ENCODE results near the gene ARID1B. TPM values are rescaled to one million over a fixed set of nuclear protein-coding genes. Genes with fewer than 3 reads are reported as not detected.

The ARID1B gene
- total and polyA plus RNA-seq, 4 donors: 7.0 to 49.0 (median 24.2) TPM

DNA sequence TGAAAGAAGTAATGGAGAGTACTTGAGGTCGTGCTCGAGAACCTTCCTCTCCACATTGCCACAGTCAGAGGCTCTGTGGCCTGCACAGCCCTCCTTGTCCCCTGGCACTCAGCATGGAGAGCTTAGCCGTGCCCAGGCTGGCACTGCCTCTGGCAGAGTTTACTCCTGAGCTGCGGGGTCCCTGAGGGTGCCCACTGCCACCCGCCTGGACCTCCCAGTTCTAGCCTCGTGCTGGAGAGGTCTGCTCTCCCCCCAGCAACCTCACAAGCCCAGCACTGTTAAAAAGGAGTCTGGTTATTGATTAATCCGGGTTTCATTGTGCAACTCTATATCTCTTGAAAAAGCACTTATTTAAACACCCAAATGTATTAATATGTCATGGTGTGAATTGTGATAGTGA lies 319.3 kb downstream of the ARID1B start (continued):
- no peak for TF ChIP-seq GABPA (IDR thresholded peaks at IDR 0.05 in 1 of 2, conservative IDR thresholded peaks at IDR 0.05 in 1 of 2)
- TF ChIP-seq JUND (IDR thresholded peaks at IDR 0.05): no peak
- TF ChIP-seq YY1 (IDR thresholded peaks at IDR 0.05): no peak
- TF ChIP-seq, protein P1, sequence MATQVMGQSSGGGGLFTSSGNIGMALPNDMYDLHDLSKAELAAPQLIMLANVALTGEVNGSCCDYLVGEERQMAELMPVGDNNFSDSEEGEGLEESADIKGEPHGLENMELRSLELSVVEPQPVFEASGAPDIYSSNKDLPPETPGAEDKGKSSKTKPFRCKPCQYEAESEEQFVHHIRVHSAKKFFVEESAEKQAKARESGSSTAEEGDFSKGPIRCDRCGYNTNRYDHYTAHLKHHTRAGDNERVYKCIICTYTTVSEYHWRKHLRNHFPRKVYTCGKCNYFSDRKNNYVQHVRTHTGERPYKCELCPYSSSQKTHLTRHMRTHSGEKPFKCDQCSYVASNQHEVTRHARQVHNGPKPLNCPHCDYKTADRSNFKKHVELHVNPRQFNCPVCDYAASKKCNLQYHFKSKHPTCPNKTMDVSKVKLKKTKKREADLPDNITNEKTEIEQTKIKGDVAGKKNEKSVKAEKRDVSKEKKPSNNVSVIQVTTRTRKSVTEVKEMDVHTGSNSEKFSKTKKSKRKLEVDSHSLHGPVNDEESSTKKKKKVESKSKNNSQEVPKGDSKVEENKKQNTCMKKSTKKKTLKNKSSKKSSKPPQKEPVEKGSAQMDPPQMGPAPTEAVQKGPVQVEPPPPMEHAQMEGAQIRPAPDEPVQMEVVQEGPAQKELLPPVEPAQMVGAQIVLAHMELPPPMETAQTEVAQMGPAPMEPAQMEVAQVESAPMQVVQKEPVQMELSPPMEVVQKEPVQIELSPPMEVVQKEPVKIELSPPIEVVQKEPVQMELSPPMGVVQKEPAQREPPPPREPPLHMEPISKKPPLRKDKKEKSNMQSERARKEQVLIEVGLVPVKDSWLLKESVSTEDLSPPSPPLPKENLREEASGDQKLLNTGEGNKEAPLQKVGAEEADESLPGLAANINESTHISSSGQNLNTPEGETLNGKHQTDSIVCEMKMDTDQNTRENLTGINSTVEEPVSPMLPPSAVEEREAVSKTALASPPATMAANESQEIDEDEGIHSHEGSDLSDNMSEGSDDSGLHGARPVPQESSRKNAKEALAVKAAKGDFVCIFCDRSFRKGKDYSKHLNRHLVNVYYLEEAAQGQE (IDR thresholded peaks at IDR 0.05): no peak
- TF ChIP-seq EGR1 (IDR thresholded peaks at IDR 0.05; ENCODE audit: low read depth in 2 of 2): no peak

DNA sequence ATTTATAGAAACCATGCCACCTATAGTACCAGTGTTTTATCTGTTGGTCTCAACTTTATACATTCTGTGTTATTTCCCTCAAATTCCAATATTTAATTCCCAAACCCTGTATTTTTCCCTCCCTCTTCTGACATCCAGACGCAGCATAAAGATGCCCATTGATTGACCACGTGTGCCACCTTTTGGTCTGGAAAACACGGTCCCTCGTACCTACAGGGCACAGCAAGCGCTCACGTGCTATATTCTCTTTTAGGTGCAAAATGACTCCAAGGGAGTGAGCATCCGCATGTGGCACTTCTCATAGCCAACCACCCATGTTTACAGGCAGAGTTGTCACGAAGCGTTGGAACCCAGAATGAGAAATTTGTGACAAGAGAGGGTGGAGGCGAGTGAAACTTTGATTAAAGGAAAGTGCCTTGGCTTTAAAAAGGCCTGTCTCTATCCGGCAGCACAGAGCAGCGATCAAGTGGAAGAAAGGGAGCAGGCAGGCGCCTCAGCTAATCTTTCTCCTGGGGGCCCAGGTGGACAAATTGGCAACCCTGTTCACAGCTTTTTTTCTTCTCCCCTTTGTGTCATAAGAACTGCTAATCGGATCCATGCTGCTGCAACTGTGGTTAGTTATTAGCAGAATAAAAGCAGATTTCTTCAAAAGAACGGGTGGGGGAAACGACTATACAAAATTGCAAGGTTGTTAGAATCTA lies 320.2 kb downstream of the ARID1B start:
- no peak overlapping the region for H3K27ac ChIP-seq (ENCODE audit: low read depth in 1 of 2, low read length in 2 of 2)
- H3K9ac ChIP-seq (ENCODE audit: low read depth in 1 of 2, low read length in 2 of 2): no peak overlapping the region
- 94% methylated on average over 16 of the region's 16 CpGs for WGBS
- H3K4me3 ChIP-seq (ENCODE audit: low read depth in 1 of 3, low read length in 3 of 3): no peak overlapping the region
- TF ChIP-seq, protein P2, sequence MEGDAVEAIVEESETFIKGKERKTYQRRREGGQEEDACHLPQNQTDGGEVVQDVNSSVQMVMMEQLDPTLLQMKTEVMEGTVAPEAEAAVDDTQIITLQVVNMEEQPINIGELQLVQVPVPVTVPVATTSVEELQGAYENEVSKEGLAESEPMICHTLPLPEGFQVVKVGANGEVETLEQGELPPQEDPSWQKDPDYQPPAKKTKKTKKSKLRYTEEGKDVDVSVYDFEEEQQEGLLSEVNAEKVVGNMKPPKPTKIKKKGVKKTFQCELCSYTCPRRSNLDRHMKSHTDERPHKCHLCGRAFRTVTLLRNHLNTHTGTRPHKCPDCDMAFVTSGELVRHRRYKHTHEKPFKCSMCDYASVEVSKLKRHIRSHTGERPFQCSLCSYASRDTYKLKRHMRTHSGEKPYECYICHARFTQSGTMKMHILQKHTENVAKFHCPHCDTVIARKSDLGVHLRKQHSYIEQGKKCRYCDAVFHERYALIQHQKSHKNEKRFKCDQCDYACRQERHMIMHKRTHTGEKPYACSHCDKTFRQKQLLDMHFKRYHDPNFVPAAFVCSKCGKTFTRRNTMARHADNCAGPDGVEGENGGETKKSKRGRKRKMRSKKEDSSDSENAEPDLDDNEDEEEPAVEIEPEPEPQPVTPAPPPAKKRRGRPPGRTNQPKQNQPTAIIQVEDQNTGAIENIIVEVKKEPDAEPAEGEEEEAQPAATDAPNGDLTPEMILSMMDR (IDR thresholded peaks at IDR 0.05; ENCODE audit: low read depth, low read length, missing input control): no peak
- TF ChIP-seq TAF1 (conservative IDR thresholded peaks at IDR 0.05) (no peak), HNF4G (IDR thresholded peaks at IDR 0.05) (no peak), EGR1 (IDR thresholded peaks at IDR 0.05; ENCODE audit: low read depth in 2 of 2) (no peak), RXRA (IDR thresholded peaks at IDR 0.05) (no peak), HNF4A (conservative IDR thresholded peaks at IDR 0.05) (no peak)
- TF ChIP-seq, protein P3, sequence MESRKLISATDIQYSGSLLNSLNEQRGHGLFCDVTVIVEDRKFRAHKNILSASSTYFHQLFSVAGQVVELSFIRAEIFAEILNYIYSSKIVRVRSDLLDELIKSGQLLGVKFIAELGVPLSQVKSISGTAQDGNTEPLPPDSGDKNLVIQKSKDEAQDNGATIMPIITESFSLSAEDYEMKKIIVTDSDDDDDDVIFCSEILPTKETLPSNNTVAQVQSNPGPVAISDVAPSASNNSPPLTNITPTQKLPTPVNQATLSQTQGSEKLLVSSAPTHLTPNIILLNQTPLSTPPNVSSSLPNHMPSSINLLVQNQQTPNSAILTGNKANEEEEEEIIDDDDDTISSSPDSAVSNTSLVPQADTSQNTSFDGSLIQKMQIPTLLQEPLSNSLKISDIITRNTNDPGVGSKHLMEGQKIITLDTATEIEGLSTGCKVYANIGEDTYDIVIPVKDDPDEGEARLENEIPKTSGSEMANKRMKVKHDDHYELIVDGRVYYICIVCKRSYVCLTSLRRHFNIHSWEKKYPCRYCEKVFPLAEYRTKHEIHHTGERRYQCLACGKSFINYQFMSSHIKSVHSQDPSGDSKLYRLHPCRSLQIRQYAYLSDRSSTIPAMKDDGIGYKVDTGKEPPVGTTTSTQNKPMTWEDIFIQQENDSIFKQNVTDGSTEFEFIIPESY (IDR thresholded peaks at IDR 0.05): no peak
- DNase-seq (ENCODE audit: low spot score): no peak
- H3K4me1 ChIP-seq (ENCODE audit: control insufficient read depth in 4 of 4, insufficient read depth in 4 of 4, low read length in 3 of 4): peaks cover 0 to 24% (median 18%) of the 10 kb centered on the region in 4 donors
- no peaks in the 10 kb centered on the region for H3K27me3 ChIP-seq (ENCODE audit: control insufficient read depth in 4 of 4, insufficient read depth in 4 of 4, low read length in 3 of 4)
- no peaks in the 10 kb centered on the region for H3K36me3 ChIP-seq (ENCODE audit: control insufficient read depth in 4 of 4, insufficient read depth in 3 of 4, low read depth in 1 of 4, low read length in 3 of 4)
- H3K9me3 ChIP-seq (ENCODE audit: control insufficient read depth in 4 of 4, low read length in 3 of 4): no peaks in the 10 kb centered on the region

DNA sequence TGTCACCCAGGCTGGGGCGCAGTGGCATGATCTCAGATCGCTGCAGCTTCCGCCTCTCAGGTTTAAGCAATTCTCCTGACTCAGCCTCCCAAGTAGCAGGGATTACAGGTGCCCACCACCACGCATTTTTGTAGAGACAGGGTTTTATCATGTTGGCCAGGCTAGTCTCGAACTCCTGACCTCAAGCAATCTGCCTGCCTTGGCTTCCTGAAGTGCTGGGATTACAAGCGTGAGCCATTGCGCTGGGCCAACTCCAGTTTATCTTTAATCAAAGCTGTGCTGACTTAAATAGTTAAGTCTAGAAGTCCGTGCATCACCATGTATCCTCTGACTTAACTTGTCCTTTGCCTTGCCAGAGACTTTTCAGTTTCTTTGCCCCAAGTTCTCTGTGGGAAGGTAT lies 321.8 kb downstream of the ARID1B start:
- WGBS: 85% methylated on average over 8 of the region's 8 CpGs
- H3K27me3 ChIP-seq (ENCODE audit: control insufficient read depth in 4 of 4, insufficient read depth in 4 of 4, low read length in 3 of 4): no peaks in the 10 kb centered on the region
- peaks cover 0 to 14% (median 12%) of the 10 kb centered on the region in 4 donors for H3K4me1 ChIP-seq (ENCODE audit: control insufficient read depth in 4 of 4, insufficient read depth in 4 of 4, low read length in 3 of 4)
- no peak for DNase-seq (ENCODE audit: low spot score)
- no peaks in the 10 kb centered on the region for H3K36me3 ChIP-seq (ENCODE audit: control insufficient read depth in 4 of 4, insufficient read depth in 3 of 4, low read depth in 1 of 4, low read length in 3 of 4)
- no peaks in the 10 kb centered on the region for H3K9me3 ChIP-seq (ENCODE audit: control insufficient read depth in 4 of 4, low read length in 3 of 4)
- no peak overlapping the region for H3K9ac ChIP-seq (ENCODE audit: low read depth in 1 of 2, low read length in 2 of 2)
- no peak overlapping the region for H3K4me3 ChIP-seq (ENCODE audit: low read depth in 1 of 3, low read length in 3 of 3)
- TF ChIP-seq GABPA (IDR thresholded peaks at IDR 0.05 in 1 of 2, conservative IDR thresholded peaks at IDR 0.05 in 1 of 2) (no peak), TAF1 (conservative IDR thresholded peaks at IDR 0.05) (no peak), NR2F2 (IDR thresholded peaks at IDR 0.05) (no peak), YY1 (IDR thresholded peaks at IDR 0.05) (no peak), FOXA2 (IDR thresholded peaks at IDR 0.05) (no peak)
- TF ChIP-seq, protein P3 (IDR thresholded peaks at IDR 0.05): no peak
- TF ChIP-seq, protein P4, sequence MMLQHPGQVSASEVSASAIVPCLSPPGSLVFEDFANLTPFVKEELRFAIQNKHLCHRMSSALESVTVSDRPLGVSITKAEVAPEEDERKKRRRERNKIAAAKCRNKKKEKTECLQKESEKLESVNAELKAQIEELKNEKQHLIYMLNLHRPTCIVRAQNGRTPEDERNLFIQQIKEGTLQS (IDR thresholded peaks at IDR 0.05): no peak
- no peak overlapping the region for H3K27ac ChIP-seq (ENCODE audit: low read depth in 1 of 2, low read length in 2 of 2)

Measured in liver (tissue), 9 donors.